HEK293 (cell line): ENCODE results near the gene CHRM4.

Experiments used
- KLF10 ChIP-seq: fragments of 450-650 bp; IDR thresholded peaks from 2 replicates; pipeline ENCODE4 v1.5.1; 2018; ENCODE audit warnings: missing biosample characterization, mild to moderate bottlenecking, missing genetic modification characterization
- REST ChIP-seq: fragments of 450-650 bp; formaldehyde crosslinking; IDR thresholded peaks from 2 replicates; pipeline ENCODE4 v1.5.1; 2016; ENCODE audit warnings: missing biosample characterization, missing genetic modification characterization
- ZBTB17 ChIP-seq: fragments of 450-650 bp; formaldehyde crosslinking; IDR thresholded peaks from 2 replicates; pipeline ENCODE4 v1.5.1; 2016; ENCODE audit warnings: missing biosample characterization, missing genetic modification characterization
- ZFP37 ChIP-seq: fragments of 450-650 bp; formaldehyde crosslinking; IDR thresholded peaks from 2 replicates; pipeline ENCODE4 v1.5.1; 2016; ENCODE audit warnings: missing biosample characterization, missing genetic modification characterization
- ZNF121 ChIP-seq: fragments of 450-650 bp; formaldehyde crosslinking; IDR thresholded peaks from 2 replicates; pipeline ENCODE4 v1.5.1; 2016; ENCODE audit warnings: missing biosample characterization, missing genetic modification characterization
- ZNF148 ChIP-seq: fragments of 450-650 bp; formaldehyde crosslinking; IDR thresholded peaks from 2 replicates; pipeline ENCODE4 v1.5.0; 2017; ENCODE audit warnings: missing biosample characterization, missing genetic modification characterization, borderline replicate concordance
- ZNF548 ChIP-seq: fragments of 450-650 bp; formaldehyde crosslinking; IDR thresholded peaks from 2 replicates; pipeline ENCODE4 v1.5.1; 2016; ENCODE audit warnings: missing biosample characterization, missing genetic modification characterization
- ZNF704 ChIP-seq: fragments of 450-650 bp; formaldehyde crosslinking; IDR thresholded peaks from 2 replicates; pipeline ENCODE4 v1.5.1; 2016; ENCODE audit warnings: missing biosample characterization, missing genetic modification characterization
- ZSCAN4 ChIP-seq: fragments of 450-650 bp; formaldehyde crosslinking; IDR thresholded peaks from 2 replicates; pipeline ENCODE4 v1.5.1; 2017; ENCODE audit warnings: missing biosample characterization, missing genetic modification characterization

- no peak for TF ChIP-seq ZNF704
- no peak for TF ChIP-seq ZNF548
- TF ChIP-seq ZNF148, result no peak
- no peak for TF ChIP-seq ZSCAN4 (tag by site-specific recombination)
- TF ChIP-seq ZBTB17 (tag by site-specific recombination), result no peak
- TF ChIP-seq ZFP37, result no peak
- no peak for TF ChIP-seq KLF10 (tag by site-specific recombination)
- TF ChIP-seq REST, result no peak
- TF ChIP-seq ZNF121 (tag by site-specific recombination), result no peak
Observed at GRCh38 chr11:46378811-46379481, 12.6 kb downstream of the CHRM4 start.
